PC-3 (cell line): Measurements from ENCODE around the gene CHPF2. TPM values are rescaled to one million over a fixed set of nuclear protein-coding genes. Genes with fewer than 3 reads are reported as not detected.

Experiments
- ATAC-seq: fragments of 200-7000 bp; cut with Tn5 transposase; 2 replicates; pipeline ENCODE4 v1.9.1; 2020; ENCODE audit warnings: mild to moderate bottlenecking, moderate library complexity
- BruUV-seq: library from RNA; stranded (reverse); fragments of 400-500 nt; replicated peaks from 2 replicates; lab custom pipeline; 2021; lab: Mats Ljungman, UMichigan
- CTCF ChIA-PET: fragments of 300-600 bp; sonication (Branson Sonifier 250); formaldehyde crosslinking; loops from one replicate; lab custom pipeline; 2022; ENCODE audit warnings: antibody characterized with exemption; lab: Charles Lee
- POLR2A ChIA-PET: fragments of 300-600 bp; sonication (Branson Sonifier 250); formaldehyde crosslinking; loops from one replicate; lab custom pipeline; 2022; ENCODE audit warnings: antibody characterized with exemption; ENCODE audit not compliant: unreplicated experiment; lab: Charles Lee
- DNase-seq: peaks from one replicate; pipeline ENCODE4 v3.0.0-alpha.2; 2015
- H2AFZ ChIP-seq: fragments of 300-600 bp; sonication (generic); 2 replicates; pipeline ENCODE4 v1.6.0; 2016; ENCODE audit warnings: antibody characterized with exemption, low read length
- H3F3A ChIP-seq: fragments of 300-600 bp; sonication (generic); one replicate; pipeline ENCODE4 v1.6.0; 2017; ENCODE audit warnings: antibody characterized with exemption, low read length, control low read depth, mild to moderate bottlenecking; ENCODE audit not compliant: unreplicated experiment
- H3K27ac ChIP-seq: fragments of 300-600 bp; sonication (generic); 2 replicates; pipeline ENCODE4 v1.5.1; 2016; ENCODE audit warnings: mild to moderate bottlenecking, low read length
- H3K27me3 ChIP-seq: fragments of 300-600 bp; sonication (generic); 2 replicates; pipeline ENCODE4 v1.6.1; 2016; ENCODE audit warnings: low read length, mixed read lengths
- H3K36me3 ChIP-seq: fragments of 300-600 bp; sonication (generic); 2 replicates; pipeline ENCODE4 v1.6.1; 2016; ENCODE audit warnings: low read depth, mixed run types, low read length, mixed read lengths
- H3K4me1 ChIP-seq: fragments of 300-600 bp; sonication (generic); 2 replicates; pipeline ENCODE4 v1.5.1; 2016; ENCODE audit warnings: low read length; ENCODE audit not compliant: insufficient read depth
- H3K4me2 ChIP-seq: fragments of 300-600 bp; sonication (generic); 2 replicates; pipeline ENCODE4 v1.6.0; 2016; ENCODE audit warnings: low read length
- H3K4me3 ChIP-seq: fragments of 300-600 bp; sonication (generic); 2 replicates; pipeline ENCODE4 v1.5.1; 2016; ENCODE audit warnings: mild to moderate bottlenecking, low read length, mixed read lengths
- H3K79me2 ChIP-seq: fragments of 300-600 bp; sonication (generic); 2 replicates; pipeline ENCODE4 v1.6.1; 2017; ENCODE audit warnings: low read length, mixed read lengths
- H3K9ac ChIP-seq: fragments of 300-600 bp; sonication (generic); 2 replicates; pipeline ENCODE4 v1.6.0; 2016; ENCODE audit warnings: mild to moderate bottlenecking, low read length
- H3K9me2 ChIP-seq: fragments of 300-600 bp; sonication (generic); replicated peaks from 2 replicates; pipeline ENCODE4 v1.6.1; 2016; ENCODE audit warnings: mixed run types, low read length, mixed read lengths
- H3K9me3 ChIP-seq: fragments of 300-600 bp; sonication (generic); 2 replicates; pipeline ENCODE4 v1.6.1; 2016; ENCODE audit warnings: low read length, mixed read lengths
- H4K20me1 ChIP-seq: fragments of 300-600 bp; sonication (generic); 2 replicates; pipeline ENCODE4 v1.6.1; 2016; ENCODE audit warnings: low read length, mixed read lengths
- CTCF ChIP-seq: fragments of 300-600 bp; sonication (generic); conservative IDR thresholded peaks from 2 replicates; pipeline ENCODE4 v1.5.1; 2017; ENCODE audit warnings: antibody characterized with exemption, low read depth, mild to moderate bottlenecking, low read length
- EZH2 ChIP-seq: fragments of 300-600 bp; sonication (generic); IDR thresholded peaks from one replicate; pipeline ENCODE4 v1.6.1; 2017; ENCODE audit warnings: antibody characterized with exemption, mild to moderate bottlenecking, low read length; ENCODE audit not compliant: unreplicated experiment
- EZH2phosphoT487 ChIP-seq: fragments of 300-600 bp; sonication (generic); IDR thresholded peaks from 2 replicates; pipeline ENCODE4 v1.6.1; 2018; ENCODE audit warnings: mild to moderate bottlenecking, antibody characterized with exemption, low read length, borderline replicate concordance
- intact Hi-C: fragments of 100-400 bp; cut with micrococcal nuclease; formaldehyde crosslinking; loops from 2 replicates; pipeline ENCODE4 v1.9.0; 2023
- total RNA-seq: library from RNA; depleted of rRNA; stranded (reverse); fragments of >200 nt; gene quantifications from 2 replicates; pipeline ENCODE4 v1.2.3, GENCODE V29; 2014

Gene CHPF2
- total RNA-seq, 1 experiment from 2014 or later: 30.1 TPM

GRCh38 chr7:151206914-151207313 is 25.4 kb upstream of the CHPF2 start:
- no peaks in the 10 kb centered on the region for H3K9me3 ChIP-seq
- H3K9ac ChIP-seq: no peak overlapping the region
- H3K4me3 ChIP-seq: no peak overlapping the region
- no peaks in the 10 kb centered on the region for H3K79me2 ChIP-seq
- CTCF ChIA-PET: no interaction called here
- H3K9me2 ChIP-seq: no peaks in the 10 kb centered on the region
- H3K36me3 ChIP-seq: no peaks in the 10 kb centered on the region
- DNase-seq (no peak), ATAC-seq (no peak)
- H3K4me1 ChIP-seq: no peaks in the 10 kb centered on the region
- no peaks in the 10 kb centered on the region for H4K20me1 ChIP-seq
- TF ChIP-seq EZH2phosphoT487: no peak
- TF ChIP-seq EZH2: no peak
- no peak for TF ChIP-seq CTCF
- no peak overlapping the region for H3K27ac ChIP-seq
- BruUV-seq: no TSS peak
- POLR2A ChIA-PET: no interaction called here
- no peak overlapping the region for H3K4me2 ChIP-seq
- H2AFZ ChIP-seq: no peak overlapping the region
- H3K27me3 ChIP-seq: peaks cover 16% of the 10 kb centered on the region
- H3F3A ChIP-seq: no peaks in the 10 kb centered on the region
- intact Hi-C loops: no loop called here

GRCh38 chr7:151207315-151207714 is 25.0 kb upstream of the CHPF2 start:
- ATAC-seq: no peak
- Histone ChIP-seq H4K20me1 (no peaks in the 10 kb centered on the region), H3K9me3 (no peaks in the 10 kb centered on the region), H3K36me3 (no peaks in the 10 kb centered on the region), H3K27ac (no peak overlapping the region), H3K4me2 (no peak overlapping the region), H3K4me3 (no peak overlapping the region), H2AFZ (no peak overlapping the region), H3K9ac (no peak overlapping the region), H3K4me1 (no peaks in the 10 kb centered on the region), H3K27me3 (peaks cover 13% of the 10 kb centered on the region; the same call in 1 of the 2 replicates), H3F3A (no peaks in the 10 kb centered on the region), H3K79me2 (no peaks in the 10 kb centered on the region), H3K9me2 (no peaks in the 10 kb centered on the region)
- intact Hi-C loops: no loop called here
- no TSS peak for BruUV-seq
- ChIA-PET CTCF (no interaction called here), POLR2A (no interaction called here)
- no peak for TF ChIP-seq EZH2
- DNase-seq: no peak

- H3K79me2 ChIP-seq: no peaks in the 10 kb centered on the region
- no peak overlapping the region for H3K27ac ChIP-seq
- no peaks in the 10 kb centered on the region for H3F3A ChIP-seq
- DNase-seq: no peak
- no peak overlapping the region for H3K4me2 ChIP-seq
- H3K27me3 ChIP-seq: peaks cover 11% of the 10 kb centered on the region; the same call in 1 of the 2 replicates
- TF ChIP-seq EZH2phosphoT487 (no peak), CTCF (no peak), EZH2 (no peak)
- CTCF ChIA-PET: no interaction called here
- no peak overlapping the region for H2AFZ ChIP-seq
- H3K9ac ChIP-seq: no peak overlapping the region
- H3K9me2 ChIP-seq: no peaks in the 10 kb centered on the region
- no peak overlapping the region for H3K4me3 ChIP-seq
- no peaks in the 10 kb centered on the region for H3K4me1 ChIP-seq
- no peaks in the 10 kb centered on the region for H3K9me3 ChIP-seq
- no peak for ATAC-seq
- H4K20me1 ChIP-seq: no peaks in the 10 kb centered on the region
- no peaks in the 10 kb centered on the region for H3K36me3 ChIP-seq
- POLR2A ChIA-PET: no interaction called here
- intact Hi-C loops: no loop called here
- BruUV-seq: no TSS peak
These were observed 24.5 kb upstream of the CHPF2 start for GRCh38 chr7:151207804-151208203.
